Calu3 (cell line): Measurements from ENCODE around the gene NUP160. TPM values are rescaled to one million over a fixed set of nuclear protein-coding genes. Genes with fewer than 3 reads are reported as not detected.

ENCODE experiments used
- BruUV-seq: library from RNA; stranded (reverse); fragments of 400-500 nt; replicated peaks from 2 replicates; lab custom pipeline; 2021; lab: Mats Ljungman, UMichigan
- CTCF ChIA-PET: fragments of 300-600 bp; sonication (Branson Sonifier 250); formaldehyde crosslinking; loops from one replicate; lab custom pipeline; 2022; ENCODE audit warnings: antibody characterized with exemption; lab: Charles Lee
- DNase-seq: peaks from one replicate; pipeline ENCODE4 v3.0.0; 2022
- H3K27ac Mint-ChIP-seq: one replicate; pipeline ENCODE4 v1.8.0; 2022; ENCODE audit warnings: mixed read lengths; ENCODE audit not compliant: unreplicated experiment
- H3K27me3 Mint-ChIP-seq: one replicate; pipeline ENCODE4 v1.8.0; 2022; ENCODE audit warnings: mixed read lengths; ENCODE audit not compliant: unreplicated experiment
- H3K36me3 Mint-ChIP-seq: one replicate; pipeline ENCODE4 v1.8.0; 2022; ENCODE audit warnings: mild to moderate bottlenecking, moderate library complexity, mixed read lengths; ENCODE audit not compliant: insufficient read depth, unreplicated experiment
- H3K4me1 Mint-ChIP-seq: one replicate; pipeline ENCODE4 v1.8.0; 2022; ENCODE audit warnings: mild to moderate bottlenecking, low read depth, mixed read lengths; ENCODE audit not compliant: unreplicated experiment
- H3K4me3 Mint-ChIP-seq: one replicate; pipeline ENCODE4 v1.8.0; 2022; ENCODE audit warnings: mild to moderate bottlenecking, low read depth, moderate library complexity, mixed read lengths; ENCODE audit not compliant: unreplicated experiment
- H3K9me3 Mint-ChIP-seq: one replicate; pipeline ENCODE4 v1.8.0; 2022; ENCODE audit warnings: low read depth, mixed read lengths; ENCODE audit not compliant: unreplicated experiment
- CTCF ChIP-seq: fragments of 200-600 bp; IDR thresholded peaks from one replicate; pipeline ENCODE4 v1.8.0; 2022; ENCODE audit warnings: antibody characterized with exemption; ENCODE audit not compliant: unreplicated experiment
- intact Hi-C: fragments of 100-400 bp; cut with micrococcal nuclease; formaldehyde crosslinking; loops from one replicate; pipeline ENCODE4 v1.10.0; 2022; ENCODE audit not compliant: unreplicated experiment
- total RNA-seq: library from RNA; stranded (reverse); gene quantifications from 2 replicates; pipeline ENCODE4 v1.2.3, GENCODE V29; 2022

Gene NUP160
- total RNA-seq, 1 experiment from 2014 or later: 54.7 TPM

GRCh38 chr11:47852053-47852452 is 3.9 kb upstream of the NUP160 start:
- CTCF ChIA-PET: no interaction called here
- no peak overlapping the region for H3K27ac Mint-ChIP-seq

GRCh38 chr11:47850337-47850736 is 2.2 kb upstream of the NUP160 start:
- no peak for DNase-seq
- intact Hi-C loops: no loop called here
- no peak overlapping the region for H3K4me3 Mint-ChIP-seq
- no peak for TF ChIP-seq CTCF
- peaks cover 35% of the 10 kb centered on the region for H3K36me3 Mint-ChIP-seq
- no peak overlapping the region for H3K27ac Mint-ChIP-seq
- no peaks in the 10 kb centered on the region for H3K9me3 Mint-ChIP-seq
- H3K27me3 Mint-ChIP-seq: no peaks in the 10 kb centered on the region
- BruUV-seq: no TSS peak
- CTCF ChIA-PET: interaction anchor here (0.5 kb wide), 1 partner anchor 134 kb away, joined by 3 read pairs; no protein-coding TSS in a partner anchor
- H3K4me1 Mint-ChIP-seq: peaks cover 22% of the 10 kb centered on the region

More at GRCh38 chr11:47852053-47852452, 3.9 kb upstream of the NUP160 start:
- H3K4me1 Mint-ChIP-seq: peaks cover 13% of the 10 kb centered on the region
- intact Hi-C loops: no loop called here
- no peak for DNase-seq
- H3K4me3 Mint-ChIP-seq: no peak overlapping the region
- no TSS peak for BruUV-seq
- peaks cover 22% of the 10 kb centered on the region for H3K36me3 Mint-ChIP-seq
- H3K27me3 Mint-ChIP-seq: no peaks in the 10 kb centered on the region
- no peaks in the 10 kb centered on the region for H3K9me3 Mint-ChIP-seq
- TF ChIP-seq CTCF: no peak

GRCh38 chr11:47848700-47849155 is 578 bp upstream of the NUP160 start:
- H3K4me3 Mint-ChIP-seq: peak overlapping the region; percentile 87
- H3K9me3 Mint-ChIP-seq: no peaks in the 10 kb centered on the region
- TF ChIP-seq CTCF: no peak
- H3K27me3 Mint-ChIP-seq: no peaks in the 10 kb centered on the region
- no peak for DNase-seq
- TSS peak; percentile 92 for BruUV-seq
- CTCF ChIA-PET: interaction anchor here (1.0 kb wide), 1 partner anchor 76 kb away, joined by 5 read pairs; no protein-coding TSS in a partner anchor
- H3K36me3 Mint-ChIP-seq: peaks cover 35% of the 10 kb centered on the region
- peak overlapping the region; percentile 89 for H3K27ac Mint-ChIP-seq
- intact Hi-C loops: no loop called here
- peaks cover 22% of the 10 kb centered on the region for H3K4me1 Mint-ChIP-seq

- peak overlapping the region; percentile 89 for H3K27ac Mint-ChIP-seq
- H3K9me3 Mint-ChIP-seq: no peaks in the 10 kb centered on the region
- H3K27me3 Mint-ChIP-seq: no peaks in the 10 kb centered on the region
- CTCF ChIA-PET: interaction anchor here (1.0 kb wide), 1 partner anchor 77 kb away, joined by 5 read pairs; no protein-coding TSS in a partner anchor
- BruUV-seq: no TSS peak
- intact Hi-C loops: no loop called here
- H3K4me3 Mint-ChIP-seq: peak overlapping the region; percentile 87
- DNase-seq: no peak
- no peak for TF ChIP-seq CTCF
- peaks cover 22% of the 10 kb centered on the region for H3K4me1 Mint-ChIP-seq
- H3K36me3 Mint-ChIP-seq: peaks cover 35% of the 10 kb centered on the region
These were observed 636 bp downstream of the NUP160 start for GRCh38 chr11:47847537-47847891.
